Vagina (tissue), 2 donors: Measurements from ENCODE around the gene ERCC5. TPM values are rescaled to one million over a fixed set of nuclear protein-coding genes. Genes with fewer than 3 reads are reported as not detected.

Source experiments
- DNase-seq, 2 donors: peaks; one replicate each; pipeline ENCODE4 v3.0.0-alpha.2; 2017; ENCODE audit errors: extremely low spot score in 2 of 2
- H3K27ac ChIP-seq: fragments of 200-600 bp; sonication (generic); one replicate; pipeline ENCODE4 v1.5.1; 2019
- H3K27me3 ChIP-seq: fragments of 200-600 bp; sonication (generic); one replicate; pipeline ENCODE4 v1.5.1; 2019
- H3K36me3 ChIP-seq, 2 donors: fragments of 200-600 bp; sonication (generic); one replicate each; pipeline ENCODE4 v1.5.1; 2017 to 2019
- H3K4me1 ChIP-seq: fragments of 200-600 bp; sonication (generic); one replicate; pipeline ENCODE4 v1.5.1; 2019
- H3K4me3 ChIP-seq, 2 donors: fragments of 200-600 bp; sonication (generic); 1 replicate in 1 of 2; 2 replicates in 1 of 2; pipeline ENCODE4 v1.5.1; 2016 to 2019
- H3K9me3 ChIP-seq: fragments of 200-600 bp; sonication (generic); one replicate; pipeline ENCODE4 v1.5.1; 2019
- POLR2A ChIP-seq, 2 donors: fragments of 450-650 bp; IDR thresholded peaks; one replicate each; pipeline ENCODE4 v1.6.1; 2017; ENCODE audit warnings: antibody characterized with exemption in 2 of 2, mild to moderate bottlenecking in 2 of 2, moderate library complexity in 2 of 2
- POLR2AphosphoS5 ChIP-seq, 2 donors: sonication (generic); formaldehyde crosslinking; IDR thresholded peaks; one replicate each; pipeline ENCODE4 v1.9.0; 2017; ENCODE audit warnings: antibody characterized with exemption in 2 of 2, mild to moderate bottlenecking in 2 of 2, low read depth in 1 of 2; ENCODE audit not compliant: insufficient read depth in 1 of 2
- intact Hi-C: fragments of 100-400 bp; cut with DNase I; formaldehyde crosslinking; loops from one replicate; pipeline ENCODE4 v1.15.1; 2023
- total RNA-seq: library from RNA; depleted of rRNA; stranded (reverse); fragments of >200 nt; gene quantifications from one replicate; pipeline ENCODE4 v1.2.3, GENCODE V29; 2016
- TF ChIP-seq, protein P1 (sequence below), 3 experiments: fragments of 450-650 bp in 2 of 3; fragments of 200-600 bp in 1 of 3; sonication (generic) in 1 of 3; IDR thresholded peaks; one replicate each; pipeline ENCODE4 v1.5.1; 2017 to 2019; ENCODE audit warnings: antibody characterized with exemption in 3 of 3, mild to moderate bottlenecking in 2 of 3, moderate library complexity in 2 of 3

Gene ERCC5
- total RNA-seq, 1 donor from 2014 or later: 41.3 TPM

DNA sequence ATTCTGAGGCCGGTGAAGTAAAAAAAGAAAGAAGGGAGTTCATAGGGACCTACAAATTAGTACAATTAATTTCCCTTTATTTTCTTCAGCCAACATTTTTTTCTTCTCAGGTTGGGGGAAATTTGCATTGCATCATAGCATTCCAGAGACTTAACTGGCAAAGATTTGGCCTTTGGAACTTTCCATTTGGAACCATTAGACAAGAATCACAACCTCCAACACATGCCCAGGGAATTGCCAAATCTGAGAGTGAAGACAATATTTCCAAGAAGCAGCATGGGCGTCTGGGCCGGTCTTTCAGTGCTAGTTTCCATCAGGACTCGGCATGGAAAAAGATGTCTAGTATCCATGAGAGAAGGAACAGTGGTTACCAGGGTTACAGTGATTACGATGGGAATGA, 6.4 kb upstream of the ERCC5 start:
- Histone ChIP-seq H3K4me1 (no peaks in the 10 kb centered on the region), H3K4me3 (no peak overlapping the region), H3K9me3 (no peaks in the 10 kb centered on the region), H3K36me3 (peaks cover 0 to 15% of the 10 kb centered on the region in 2 donors), H3K27me3 (no peaks in the 10 kb centered on the region), H3K27ac (no peak overlapping the region)
- intact Hi-C loops: no loop called here
- TF ChIP-seq, protein P1, sequence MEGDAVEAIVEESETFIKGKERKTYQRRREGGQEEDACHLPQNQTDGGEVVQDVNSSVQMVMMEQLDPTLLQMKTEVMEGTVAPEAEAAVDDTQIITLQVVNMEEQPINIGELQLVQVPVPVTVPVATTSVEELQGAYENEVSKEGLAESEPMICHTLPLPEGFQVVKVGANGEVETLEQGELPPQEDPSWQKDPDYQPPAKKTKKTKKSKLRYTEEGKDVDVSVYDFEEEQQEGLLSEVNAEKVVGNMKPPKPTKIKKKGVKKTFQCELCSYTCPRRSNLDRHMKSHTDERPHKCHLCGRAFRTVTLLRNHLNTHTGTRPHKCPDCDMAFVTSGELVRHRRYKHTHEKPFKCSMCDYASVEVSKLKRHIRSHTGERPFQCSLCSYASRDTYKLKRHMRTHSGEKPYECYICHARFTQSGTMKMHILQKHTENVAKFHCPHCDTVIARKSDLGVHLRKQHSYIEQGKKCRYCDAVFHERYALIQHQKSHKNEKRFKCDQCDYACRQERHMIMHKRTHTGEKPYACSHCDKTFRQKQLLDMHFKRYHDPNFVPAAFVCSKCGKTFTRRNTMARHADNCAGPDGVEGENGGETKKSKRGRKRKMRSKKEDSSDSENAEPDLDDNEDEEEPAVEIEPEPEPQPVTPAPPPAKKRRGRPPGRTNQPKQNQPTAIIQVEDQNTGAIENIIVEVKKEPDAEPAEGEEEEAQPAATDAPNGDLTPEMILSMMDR (IDR thresholded peaks at IDR 0.05): no peak
- DNase-seq: no peak

DNA sequence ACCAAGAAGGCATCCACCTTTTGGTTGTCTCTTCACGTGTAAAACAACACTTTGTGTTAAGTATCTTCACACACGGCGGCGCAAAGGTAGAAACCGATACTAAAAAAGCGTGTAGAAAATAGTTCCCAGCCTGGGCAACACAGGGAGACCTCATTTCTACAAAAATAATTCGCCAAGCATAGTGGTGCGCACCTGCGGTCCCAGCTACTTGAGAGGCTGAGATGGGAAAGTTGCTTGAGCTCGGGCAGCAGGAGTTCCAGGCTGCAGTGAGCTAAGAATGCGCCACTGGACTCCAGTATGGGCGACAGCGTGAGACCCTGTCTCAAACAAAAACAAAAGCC, 573 bp upstream of the ERCC5 start:
- peaks cover 0 to 4% of the 10 kb centered on the region in 2 donors for H3K36me3 ChIP-seq
- H3K4me1 ChIP-seq: peaks cover 29% of the 10 kb centered on the region
- intact Hi-C loops: loop anchor here (2.0 kb wide), 1 partner anchor 248 kb away; the partner anchor contains the start of gene TPP2
- TF ChIP-seq POLR2AphosphoS5 (IDR thresholded peaks at IDR 0.05; ENCODE audit: insufficient read depth in 1 of 2, low read depth in 1 of 2) (no peak), POLR2A (IDR thresholded peaks at IDR 0.05) (no peak)
- TF ChIP-seq, protein P1 (IDR thresholded peaks at IDR 0.05): no peak
- no peaks in the 10 kb centered on the region for H3K27me3 ChIP-seq
- no peaks in the 10 kb centered on the region for H3K9me3 ChIP-seq
- DNase-seq: no peak
- H3K27ac ChIP-seq: peak overlapping the region; percentile 91
- H3K4me3 ChIP-seq: peak overlapping the region; percentile 74 to 87

DNA sequence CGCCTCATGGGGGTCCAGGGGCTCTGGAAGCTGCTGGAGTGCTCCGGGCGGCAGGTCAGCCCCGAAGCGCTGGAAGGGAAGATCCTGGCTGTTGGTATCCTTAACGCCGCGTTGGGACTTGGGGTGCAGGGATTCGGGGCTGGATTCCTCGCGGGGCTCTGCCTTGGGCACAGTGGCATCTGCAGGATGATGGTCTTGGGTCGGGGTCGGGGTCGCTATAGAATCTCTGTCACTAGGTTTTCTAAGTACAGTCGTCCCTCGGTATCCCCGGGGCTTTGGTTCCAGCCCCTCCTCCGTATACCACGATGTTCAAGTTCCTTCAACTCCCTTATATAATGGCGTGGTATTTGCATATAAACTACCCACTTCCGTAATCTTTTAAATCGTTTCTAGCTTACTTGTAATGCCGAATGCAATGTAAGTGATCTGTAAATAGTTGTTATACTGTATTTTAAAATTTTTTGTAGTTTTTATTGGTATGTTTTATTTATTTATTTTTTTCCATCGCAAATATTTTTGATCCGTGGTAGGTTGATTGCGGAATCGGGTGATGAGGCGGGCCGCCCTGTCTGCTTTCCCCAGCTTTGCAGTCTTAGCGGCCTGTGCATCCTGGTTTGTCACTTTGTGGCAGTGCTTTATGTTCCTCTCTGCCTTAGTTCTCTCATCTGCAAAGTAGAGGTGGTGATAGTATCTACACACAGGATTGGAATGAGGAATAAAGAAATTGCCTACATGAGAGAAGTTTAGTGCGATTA, 606 bp downstream of the ERCC5 start:
- Histone ChIP-seq H3K27me3 (no peaks in the 10 kb centered on the region), H3K4me3 (peak overlapping the region; percentile 74 to 87), H3K9me3 (no peaks in the 10 kb centered on the region), H3K36me3 (peaks cover 0 to 4% of the 10 kb centered on the region in 2 donors), H3K27ac (peak overlapping the region; percentile 91), H3K4me1 (peaks cover 29% of the 10 kb centered on the region)
- DNase-seq: no peak
- intact Hi-C loops: no loop called here
- TF ChIP-seq POLR2A (IDR thresholded peaks at IDR 0.05) (no peak), POLR2AphosphoS5 (IDR thresholded peaks at IDR 0.05; ENCODE audit: insufficient read depth in 1 of 2, low read depth in 1 of 2) (peak in 1 of 2 donors; percentile 7)
- TF ChIP-seq, protein P1 (IDR thresholded peaks at IDR 0.05): no peak

DNA sequence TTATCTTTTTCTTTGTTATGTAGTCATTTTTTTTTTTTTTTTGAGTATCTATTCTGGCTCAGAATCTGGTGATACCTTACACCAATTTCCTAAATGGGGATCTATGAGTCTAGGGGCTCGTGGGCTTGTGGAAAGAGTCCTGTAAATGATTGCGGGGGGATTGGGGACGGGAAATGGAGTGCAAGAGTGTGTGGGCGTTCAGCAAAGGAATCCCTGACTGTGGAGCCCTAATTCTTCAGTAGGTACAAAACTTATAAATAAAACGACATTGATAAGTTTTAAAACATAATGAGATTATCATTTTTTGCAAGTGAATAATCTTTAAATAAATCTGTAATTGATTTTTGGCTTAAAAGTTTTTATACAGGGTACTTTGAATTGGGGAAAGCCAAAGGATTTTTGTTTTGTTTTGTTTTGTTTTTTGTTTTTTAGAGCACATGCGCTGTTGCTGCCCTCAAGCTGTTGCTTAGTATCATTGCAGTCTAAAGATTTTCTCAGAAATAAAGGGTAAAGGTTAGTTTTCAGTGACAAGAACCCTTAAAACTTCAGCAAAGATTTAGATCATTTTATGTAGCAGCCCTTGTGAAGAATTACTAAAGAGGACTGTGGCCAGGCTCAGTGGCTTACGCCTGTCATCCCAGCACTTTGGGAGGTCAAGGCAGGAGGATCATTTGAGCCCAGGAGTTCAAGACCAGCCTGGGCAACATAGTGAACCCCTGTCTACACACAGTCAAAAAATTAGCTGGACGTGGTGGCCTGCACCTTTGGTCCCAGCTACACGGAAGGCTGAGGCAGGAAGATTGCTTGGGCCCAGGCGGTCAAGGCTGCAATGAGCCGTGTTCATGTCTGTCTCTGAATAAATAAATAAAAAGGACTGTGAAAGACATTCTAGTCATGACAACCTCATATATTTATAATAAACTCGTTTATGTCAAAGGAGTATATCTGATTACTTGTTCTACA, 1.7 kb downstream of the ERCC5 start:
- intact Hi-C loops: no loop called here
- Histone ChIP-seq H3K36me3 (peaks cover 0 to 4% of the 10 kb centered on the region in 2 donors), H3K27ac (peak overlapping the region; percentile 91), H3K27me3 (no peaks in the 10 kb centered on the region), H3K9me3 (no peaks in the 10 kb centered on the region), H3K4me1 (peaks cover 29% of the 10 kb centered on the region), H3K4me3 (peak overlapping the region; percentile 74 to 87)
- no peak for DNase-seq
- TF ChIP-seq POLR2A (IDR thresholded peaks at IDR 0.05) (no peak), POLR2AphosphoS5 (IDR thresholded peaks at IDR 0.05; ENCODE audit: insufficient read depth in 1 of 2, low read depth in 1 of 2) (peak in 1 of 2 donors; percentile 31)
- TF ChIP-seq, protein P1 (IDR thresholded peaks at IDR 0.05): peak in 2 of 3 experiments; percentile 40 to 52
